ENCODE results near the gene MOB1B.

GRCh38 chr4:70893790-70894189 lies 8.4 kb upstream of the MOB1B start:
- TF ChIP-seq, protein P1, sequence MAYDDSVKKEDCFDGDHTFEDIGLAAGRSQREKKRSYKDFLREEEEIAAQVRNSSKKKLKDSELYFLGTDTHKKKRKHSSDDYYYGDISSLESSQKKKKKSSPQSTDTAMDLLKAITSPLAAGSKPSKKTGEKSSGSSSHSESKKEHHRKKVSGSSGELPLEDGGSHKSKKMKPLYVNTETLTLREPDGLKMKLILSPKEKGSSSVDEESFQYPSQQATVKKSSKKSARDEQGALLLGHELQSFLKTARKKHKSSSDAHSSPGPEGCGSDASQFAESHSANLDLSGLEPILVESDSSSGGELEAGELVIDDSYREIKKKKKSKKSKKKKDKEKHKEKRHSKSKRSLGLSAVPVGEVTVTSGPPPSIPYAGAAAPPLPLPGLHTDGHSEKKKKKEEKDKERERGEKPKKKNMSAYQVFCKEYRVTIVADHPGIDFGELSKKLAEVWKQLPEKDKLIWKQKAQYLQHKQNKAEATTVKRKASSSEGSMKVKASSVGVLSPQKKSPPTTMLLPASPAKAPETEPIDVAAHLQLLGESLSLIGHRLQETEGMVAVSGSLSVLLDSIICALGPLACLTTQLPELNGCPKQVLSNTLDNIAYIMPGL (CRISPR knock-in tag; IDR thresholded peaks at IDR 0.05; ENCODE audit: borderline replicate concordance in 1 of 2, low read depth in 1 of 2): no peak
- no peak for TF ChIP-seq SMYD3 (CRISPR knock-in tag; IDR thresholded peaks at IDR 0.05)
- TF ChIP-seq, protein P2, sequence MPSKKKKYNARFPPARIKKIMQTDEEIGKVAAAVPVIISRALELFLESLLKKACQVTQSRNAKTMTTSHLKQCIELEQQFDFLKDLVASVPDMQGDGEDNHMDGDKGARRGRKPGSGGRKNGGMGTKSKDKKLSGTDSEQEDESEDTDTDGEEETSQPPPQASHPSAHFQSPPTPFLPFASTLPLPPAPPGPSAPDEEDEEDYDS (CRISPR knock-in tag; IDR thresholded peaks at IDR 0.05): no peak
- no peak for TF ChIP-seq RNF2 (conservative IDR thresholded peaks at IDR 0.05; ENCODE audit: low read depth)
- TF ChIP-seq, protein P3, sequence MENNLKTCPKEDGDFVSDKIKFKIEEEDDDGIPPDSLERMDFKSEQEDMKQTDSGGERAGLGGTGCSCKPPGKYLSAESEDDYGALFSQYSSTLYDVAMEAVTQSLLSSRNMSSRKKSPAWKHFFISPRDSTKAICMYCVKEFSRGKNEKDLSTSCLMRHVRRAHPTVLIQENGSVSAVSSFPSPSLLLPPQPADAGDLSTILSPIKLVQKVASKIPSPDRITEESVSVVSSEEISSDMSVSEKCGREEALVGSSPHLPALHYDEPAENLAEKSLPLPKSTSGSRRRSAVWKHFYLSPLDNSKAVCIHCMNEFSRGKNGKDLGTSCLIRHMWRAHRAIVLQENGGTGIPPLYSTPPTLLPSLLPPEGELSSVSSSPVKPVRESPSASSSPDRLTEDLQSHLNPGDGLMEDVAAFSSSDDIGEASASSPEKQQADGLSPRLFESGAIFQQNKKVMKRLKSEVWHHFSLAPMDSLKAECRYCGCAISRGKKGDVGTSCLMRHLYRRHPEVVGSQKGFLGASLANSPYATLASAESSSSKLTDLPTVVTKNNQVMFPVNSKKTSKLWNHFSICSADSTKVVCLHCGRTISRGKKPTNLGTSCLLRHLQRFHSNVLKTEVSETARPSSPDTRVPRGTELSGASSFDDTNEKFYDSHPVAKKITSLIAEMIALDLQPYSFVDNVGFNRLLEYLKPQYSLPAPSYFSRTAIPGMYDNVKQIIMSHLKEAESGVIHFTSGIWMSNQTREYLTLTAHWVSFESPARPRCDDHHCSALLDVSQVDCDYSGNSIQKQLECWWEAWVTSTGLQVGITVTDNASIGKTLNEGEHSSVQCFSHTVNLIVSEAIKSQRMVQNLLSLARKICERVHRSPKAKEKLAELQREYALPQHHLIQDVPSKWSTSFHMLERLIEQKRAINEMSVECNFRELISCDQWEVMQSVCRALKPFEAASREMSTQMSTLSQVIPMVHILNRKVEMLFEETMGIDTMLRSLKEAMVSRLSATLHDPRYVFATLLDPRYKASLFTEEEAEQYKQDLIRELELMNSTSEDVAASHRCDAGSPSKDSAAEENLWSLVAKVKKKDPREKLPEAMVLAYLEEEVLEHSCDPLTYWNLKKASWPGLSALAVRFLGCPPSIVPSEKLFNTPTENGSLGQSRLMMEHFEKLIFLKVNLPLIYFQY (CRISPR knock-in tag; IDR thresholded peaks at IDR 0.05; ENCODE audit: borderline replicate concordance): no peak
- no peak for TF ChIP-seq REST (IDR thresholded peaks at IDR 0.05; ENCODE audit: borderline replicate concordance in 1 of 2, low read depth in 1 of 2, low read length in 2 of 2)
- TF ChIP-seq ZEB1 (IDR thresholded peaks at IDR 0.05; ENCODE audit: insufficient replicate concordance, low read depth): no peak
- TF ChIP-seq MEIS2 (CRISPR knock-in tag; IDR thresholded peaks at IDR 0.05): no peak
- no peak for TF ChIP-seq HDAC1 (CRISPR knock-in tag; IDR thresholded peaks at IDR 0.05)
